ENCODE results near the gene DOLK. TPM values are rescaled to one million over a fixed set of nuclear protein-coding genes. Genes with fewer than 3 reads are reported as not detected.

The DOLK gene
- total and polyA plus RNA-seq, 10 of the 15 experiments (the other 5 are each of a cell fraction or from before 2014, with no cell fraction given), result 1.9 to 18.2 (median 9.1) TPM

DNA sequence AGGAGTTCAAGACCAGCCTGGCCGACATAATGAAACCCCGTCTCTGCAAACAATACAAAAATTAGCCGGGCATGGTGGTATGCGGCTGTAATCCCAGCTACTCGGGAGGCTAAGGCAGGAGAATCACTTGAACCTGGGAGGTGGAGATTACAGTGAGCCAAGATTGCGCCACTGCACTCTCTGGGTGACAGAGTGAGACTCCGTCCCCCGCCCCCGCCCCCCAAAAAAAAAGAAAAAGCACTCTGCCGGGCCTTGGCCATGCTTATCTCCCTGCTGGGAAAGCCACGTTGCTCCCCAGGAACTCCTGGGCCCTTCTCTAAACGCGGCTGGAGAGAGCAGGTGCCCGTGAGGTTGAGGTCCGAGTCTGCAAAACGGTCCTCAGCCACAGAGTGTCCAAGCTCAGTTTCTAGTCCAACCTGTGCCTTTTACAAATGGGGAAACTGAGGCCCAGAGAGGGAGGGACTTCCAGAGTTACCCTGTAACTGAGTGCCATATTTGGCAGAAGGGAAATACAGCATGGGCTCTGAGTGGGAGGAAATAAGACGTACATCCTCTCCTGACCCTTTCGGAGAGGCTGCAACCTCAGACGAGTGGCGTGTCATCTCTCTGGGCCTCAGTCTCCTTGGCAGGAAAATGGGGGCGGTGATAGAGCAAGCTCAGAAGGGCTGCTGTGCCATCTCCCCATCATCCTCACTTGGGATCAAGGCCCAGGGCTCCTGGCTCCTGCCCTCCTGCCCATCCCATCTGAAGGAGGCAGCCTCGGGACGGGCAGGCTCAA, 33.2 kb downstream of the DOLK start (continued):
- no peak for TF ChIP-seq HCFC1 (IDR thresholded peaks at IDR 0.05; ENCODE audit: low read length)

DNA sequence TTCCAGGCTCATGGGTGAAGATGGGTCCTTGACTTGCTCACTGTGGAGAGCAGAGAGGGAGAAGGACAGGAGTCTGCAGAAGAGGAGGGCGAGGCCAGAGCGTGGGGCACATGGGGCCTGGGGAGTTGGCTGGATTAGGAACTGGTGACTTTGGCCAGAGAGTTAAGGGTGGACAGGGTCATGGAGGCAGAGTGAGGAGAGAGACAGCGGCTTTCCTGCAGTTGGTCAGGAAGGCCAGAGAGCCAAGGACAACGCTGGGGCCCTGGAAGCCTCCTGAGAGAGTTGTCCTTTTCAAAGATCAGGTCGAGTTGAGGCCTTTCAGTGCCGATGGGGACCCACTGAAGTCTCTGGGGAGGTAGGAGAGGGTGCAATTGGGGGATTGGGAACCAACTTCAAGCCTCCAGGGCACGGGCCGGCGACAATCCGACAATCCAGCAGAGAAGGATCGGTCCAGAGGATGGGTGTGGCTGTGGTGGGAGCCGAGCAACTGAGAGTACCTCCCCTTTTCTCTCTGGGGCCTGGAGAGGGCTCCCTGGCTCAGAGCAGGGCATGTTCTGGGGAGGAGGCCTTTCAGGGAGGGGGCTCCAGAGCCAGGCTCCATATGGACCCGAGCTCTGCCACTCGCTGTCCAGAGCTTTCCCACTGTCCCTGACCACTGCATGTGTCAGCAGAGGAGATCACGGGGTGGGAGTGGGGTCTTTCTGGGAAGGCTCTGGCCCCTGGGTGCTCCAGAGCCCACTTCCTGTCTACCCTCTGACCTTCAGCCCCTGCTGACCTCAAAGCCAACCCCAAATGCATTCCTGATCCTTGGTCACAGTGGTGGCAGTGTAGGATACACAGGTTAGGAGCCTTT, 34.1 kb downstream of the DOLK start:
- Histone ChIP-seq H3K79me2 (ENCODE audit: control insufficient read depth, insufficient read depth, low read length) (no peaks in the 10 kb centered on the region), H3K4me2 (ENCODE audit: control insufficient read depth, insufficient read depth) (no peak overlapping the region), H3K27ac (ENCODE audit: control insufficient read depth, insufficient read depth) (no peak overlapping the region), H3K36me3 (ENCODE audit: control insufficient read depth in 2 of 2, insufficient read depth in 2 of 2, low read length in 1 of 2) (peaks cover 4 to 27% of the 10 kb centered on the region in 2 experiments; a peak in 3 of 4 replicates), H3K9me3 (replicated peaks; ENCODE audit: control insufficient read depth, insufficient read depth, low read length) (no peaks in the 10 kb centered on the region), H3K27me3 (replicated peaks in 1 of 2; ENCODE audit: control insufficient read depth in 2 of 2, insufficient read depth in 2 of 2, low read length in 1 of 2) (no peaks in the 10 kb centered on the region), H3K4me1 (ENCODE audit: control insufficient read depth, insufficient read depth, low read length) (no peaks in the 10 kb centered on the region), H3K9ac (ENCODE audit: control insufficient read depth, insufficient read depth, low read length) (no peak overlapping the region), H3K4me3 (no peak overlapping the region), H2AFZ (ENCODE audit: control insufficient read depth, low read depth, low read length) (no peak overlapping the region), H4K20me1 (ENCODE audit: control insufficient read depth, insufficient read depth) (no peaks in the 10 kb centered on the region)
- ATAC-seq (no peak), DNase-seq (ENCODE audit: low read depth, low spot score) (no peak), FAIRE-seq (no peak)
- WGBS (ENCODE audit: insufficient coverage, insufficient replicate concordance, low lambda C conversion rate, missing lambda C conversion rate), result 89% methylated on average over 15 of the region's 15 CpGs
- intact Hi-C loops (cut with micrococcal nuclease; ENCODE audit: unreplicated experiment) (no loop called here), in situ Hi-C loops (cut with MboI) (no loop called here)
- POLR2A ChIA-PET, result no interaction called here
- SMC1A ChIA-PET (ENCODE audit: uncharacterized antibody, unreplicated experiment), result no interaction called here
- TF ChIP-seq NR2C1 (IDR thresholded peaks at IDR 0.05) (no peak), ZNF217 (IDR thresholded peaks at IDR 0.05) (no peak), SREBF1 (IDR thresholded peaks at IDR 0.05; ENCODE audit: low read length) (no peak), PAX8 (IDR thresholded peaks at IDR 0.05) (no peak), TBL1XR1 (IDR thresholded peaks at IDR 0.05; ENCODE audit: low read depth, low read length) (no peak), KLF5 (IDR thresholded peaks at IDR 0.05; ENCODE audit: partially characterized antibody) (no peak), IKZF2 (IDR thresholded peaks at IDR 0.05) (no peak), POLR2AphosphoS5 (IDR thresholded peaks at IDR 0.05; ENCODE audit: low read length) (no peak), MEF2B (IDR thresholded peaks at IDR 0.05; ENCODE audit: partially characterized antibody, poor library complexity, severe bottlenecking) (no peak)
- TF ChIP-seq, protein P1, sequence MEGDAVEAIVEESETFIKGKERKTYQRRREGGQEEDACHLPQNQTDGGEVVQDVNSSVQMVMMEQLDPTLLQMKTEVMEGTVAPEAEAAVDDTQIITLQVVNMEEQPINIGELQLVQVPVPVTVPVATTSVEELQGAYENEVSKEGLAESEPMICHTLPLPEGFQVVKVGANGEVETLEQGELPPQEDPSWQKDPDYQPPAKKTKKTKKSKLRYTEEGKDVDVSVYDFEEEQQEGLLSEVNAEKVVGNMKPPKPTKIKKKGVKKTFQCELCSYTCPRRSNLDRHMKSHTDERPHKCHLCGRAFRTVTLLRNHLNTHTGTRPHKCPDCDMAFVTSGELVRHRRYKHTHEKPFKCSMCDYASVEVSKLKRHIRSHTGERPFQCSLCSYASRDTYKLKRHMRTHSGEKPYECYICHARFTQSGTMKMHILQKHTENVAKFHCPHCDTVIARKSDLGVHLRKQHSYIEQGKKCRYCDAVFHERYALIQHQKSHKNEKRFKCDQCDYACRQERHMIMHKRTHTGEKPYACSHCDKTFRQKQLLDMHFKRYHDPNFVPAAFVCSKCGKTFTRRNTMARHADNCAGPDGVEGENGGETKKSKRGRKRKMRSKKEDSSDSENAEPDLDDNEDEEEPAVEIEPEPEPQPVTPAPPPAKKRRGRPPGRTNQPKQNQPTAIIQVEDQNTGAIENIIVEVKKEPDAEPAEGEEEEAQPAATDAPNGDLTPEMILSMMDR (IDR thresholded peaks at IDR 0.05 in 2 of 3, conservative IDR thresholded peaks at IDR 0.05 in 1 of 3; ENCODE audit: control insufficient read depth in 2 of 3, extremely low read depth in 1 of 3, insufficient read depth in 1 of 3, low read depth in 3 of 3, low read length in 3 of 3), result no peak
- TF ChIP-seq, protein P2, sequence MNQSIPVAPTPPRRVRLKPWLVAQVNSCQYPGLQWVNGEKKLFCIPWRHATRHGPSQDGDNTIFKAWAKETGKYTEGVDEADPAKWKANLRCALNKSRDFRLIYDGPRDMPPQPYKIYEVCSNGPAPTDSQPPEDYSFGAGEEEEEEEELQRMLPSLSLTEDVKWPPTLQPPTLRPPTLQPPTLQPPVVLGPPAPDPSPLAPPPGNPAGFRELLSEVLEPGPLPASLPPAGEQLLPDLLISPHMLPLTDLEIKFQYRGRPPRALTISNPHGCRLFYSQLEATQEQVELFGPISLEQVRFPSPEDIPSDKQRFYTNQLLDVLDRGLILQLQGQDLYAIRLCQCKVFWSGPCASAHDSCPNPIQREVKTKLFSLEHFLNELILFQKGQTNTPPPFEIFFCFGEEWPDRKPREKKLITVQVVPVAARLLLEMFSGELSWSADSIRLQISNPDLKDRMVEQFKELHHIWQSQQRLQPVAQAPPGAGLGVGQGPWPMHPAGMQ (IDR thresholded peaks at IDR 0.05; ENCODE audit: borderline replicate concordance), result no peak
- TF ChIP-seq, protein P3, sequence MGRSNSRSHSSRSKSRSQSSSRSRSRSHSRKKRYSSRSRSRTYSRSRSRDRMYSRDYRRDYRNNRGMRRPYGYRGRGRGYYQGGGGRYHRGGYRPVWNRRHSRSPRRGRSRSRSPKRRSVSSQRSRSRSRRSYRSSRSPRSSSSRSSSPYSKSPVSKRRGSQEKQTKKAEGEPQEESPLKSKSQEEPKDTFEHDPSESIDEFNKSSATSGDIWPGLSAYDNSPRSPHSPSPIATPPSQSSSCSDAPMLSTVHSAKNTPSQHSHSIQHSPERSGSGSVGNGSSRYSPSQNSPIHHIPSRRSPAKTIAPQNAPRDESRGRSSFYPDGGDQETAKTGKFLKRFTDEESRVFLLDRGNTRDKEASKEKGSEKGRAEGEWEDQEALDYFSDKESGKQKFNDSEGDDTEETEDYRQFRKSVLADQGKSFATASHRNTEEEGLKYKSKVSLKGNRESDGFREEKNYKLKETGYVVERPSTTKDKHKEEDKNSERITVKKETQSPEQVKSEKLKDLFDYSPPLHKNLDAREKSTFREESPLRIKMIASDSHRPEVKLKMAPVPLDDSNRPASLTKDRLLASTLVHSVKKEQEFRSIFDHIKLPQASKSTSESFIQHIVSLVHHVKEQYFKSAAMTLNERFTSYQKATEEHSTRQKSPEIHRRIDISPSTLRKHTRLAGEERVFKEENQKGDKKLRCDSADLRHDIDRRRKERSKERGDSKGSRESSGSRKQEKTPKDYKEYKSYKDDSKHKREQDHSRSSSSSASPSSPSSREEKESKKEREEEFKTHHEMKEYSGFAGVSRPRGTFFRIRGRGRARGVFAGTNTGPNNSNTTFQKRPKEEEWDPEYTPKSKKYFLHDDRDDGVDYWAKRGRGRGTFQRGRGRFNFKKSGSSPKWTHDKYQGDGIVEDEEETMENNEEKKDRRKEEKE (IDR thresholded peaks at IDR 0.05), result no peak
- RAD21 ChIA-PET (ENCODE audit: unreplicated experiment), result no interaction called here
- CTCF ChIA-PET, result no interaction called here
- BruUV-seq (replicated peaks), result no TSS peak
